ENCODE results near the gene PADI3.

DNA sequence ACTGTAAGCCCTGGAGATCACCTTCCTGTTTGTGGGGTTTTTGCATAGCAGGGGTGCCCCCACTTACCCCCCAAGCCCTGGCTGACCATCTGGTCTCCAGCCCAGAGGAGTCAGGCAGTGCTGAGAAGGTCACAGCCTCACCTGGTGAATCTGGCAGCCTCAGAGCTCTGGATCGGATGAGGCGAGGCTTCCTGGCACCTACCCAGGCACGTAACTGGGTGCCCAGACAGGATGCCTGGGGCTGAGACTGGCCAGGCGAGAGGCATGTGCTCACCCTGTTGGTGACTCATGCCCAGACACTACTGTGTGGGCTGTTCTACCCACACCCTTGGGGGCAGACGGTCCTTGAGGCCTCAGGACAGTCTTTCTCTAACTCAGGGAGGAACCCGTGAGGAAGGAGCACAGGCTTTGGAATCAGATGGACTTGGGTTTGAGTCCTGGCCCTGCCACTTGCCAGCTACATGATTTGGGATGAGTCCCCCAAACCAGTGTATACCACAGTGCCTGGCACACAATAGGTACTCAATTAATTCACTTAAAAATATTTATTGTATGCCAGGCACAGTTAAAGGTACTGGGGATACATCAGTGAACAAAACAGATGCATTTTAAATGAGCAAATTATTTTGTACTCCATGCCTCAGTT, 15.1 kb upstream of the PADI3 start:
- no peak for TF ChIP-seq FOXA3 (CRISPR knock-in tag; conservative IDR thresholded peaks at IDR 0.05 in 1 of 2, IDR thresholded peaks at IDR 0.05 in 1 of 2)
- TF ChIP-seq FOXP1 (CRISPR knock-in tag; IDR thresholded peaks at IDR 0.05) = no peak
- TF ChIP-seq PHTF2 (CRISPR knock-in tag; IDR thresholded peaks at IDR 0.05) = no peak
- TF ChIP-seq E2F4 (CRISPR knock-in tag; IDR thresholded peaks at IDR 0.05; ENCODE audit: low read depth) = no peak
- TF ChIP-seq JUND (IDR thresholded peaks at IDR 0.05; ENCODE audit: borderline replicate concordance, low read depth, low read length) = no peak
- TF ChIP-seq JUND (tag; IDR thresholded peaks at IDR 0.05; ENCODE audit: borderline replicate concordance, low read depth, low read length) = no peak
- no peak for TF ChIP-seq CTCF (IDR thresholded peaks at IDR 0.05 in 2 of 3, conservative IDR thresholded peaks at IDR 0.05 in 1 of 3; ENCODE audit: insufficient read depth in 2 of 3, low read depth in 1 of 3, low read length in 3 of 3)
- TF ChIP-seq TGIF2 (CRISPR knock-in tag; IDR thresholded peaks at IDR 0.05) = no peak
- TF ChIP-seq NCOA2 (IDR thresholded peaks at IDR 0.05; ENCODE audit: partially characterized antibody in 2 of 2) = no peak
- TF ChIP-seq TEAD1 (CRISPR knock-in tag; IDR thresholded peaks at IDR 0.05) = no peak
- no peak for TF ChIP-seq ZNF133 (CRISPR knock-in tag; IDR thresholded peaks at IDR 0.05)
- no peak for TF ChIP-seq ZNF41 (CRISPR knock-in tag; conservative IDR thresholded peaks at IDR 0.05)
- no peak for TF ChIP-seq NFE2L1 (tag; IDR thresholded peaks at IDR 0.05; ENCODE audit: borderline replicate concordance, low read depth)
- no peak for TF ChIP-seq PML (IDR thresholded peaks at IDR 0.05; ENCODE audit: low read length)
